HepG2 (cell line): Measurements from ENCODE around the gene ITGA2. TPM values are rescaled to one million over a fixed set of nuclear protein-coding genes. Genes with fewer than 3 reads are reported as not detected.

ENCODE experiments used
- AGO1 ChIP-seq: fragments of 200-400 bp; formaldehyde crosslinking; IDR thresholded peaks from 2 replicates; pipeline ENCODE4 v1.6.1; 2017; ENCODE audit warnings: mild to moderate bottlenecking, low read depth, low read length, moderate library complexity; ENCODE audit not compliant: poor library complexity, severe bottlenecking
- CREB3 ChIP-seq: sonication (generic); formaldehyde crosslinking; IDR thresholded peaks from 2 replicates; pipeline ENCODE4 v1.5.0; 2020; ENCODE audit warnings: missing genetic modification reagents
- CREM ChIP-seq, 2 experiments: sonication (generic) in 1 of 2; formaldehyde crosslinking in 1 of 2; IDR thresholded peaks; 2 replicates each; pipeline versions ENCODE4 v1.4.0 to v1.6.1; 2016 to 2020; ENCODE audit warnings: antibody characterized with exemption in 1 of 2, mild to moderate bottlenecking in 1 of 2, missing genetic modification reagents in 1 of 2
- FOXA3 ChIP-seq: IDR thresholded peaks from 2 replicates; pipeline ENCODE4 v1.6.1; 2016; ENCODE audit warnings: missing genetic modification reagents, missing compliant biosample characterization
- GABPB1 ChIP-seq: IDR thresholded peaks from 2 replicates; pipeline ENCODE4 v1.6.1; 2016; ENCODE audit warnings: mild to moderate bottlenecking, missing genetic modification reagents, moderate library complexity, missing compliant biosample characterization
- GMEB2 ChIP-seq: IDR thresholded peaks from 2 replicates; pipeline ENCODE4 v1.6.1; 2016; ENCODE audit warnings: missing biosample characterization, missing genetic modification reagents, low read depth
- HOXD1 ChIP-seq: sonication (generic); formaldehyde crosslinking; IDR thresholded peaks from 2 replicates; pipeline ENCODE4 v1.5.0; 2020; ENCODE audit warnings: missing genetic modification reagents
- KDM5A ChIP-seq: fragments of 200-600 bp; sonication (generic); IDR thresholded peaks from 2 replicates; pipeline ENCODE4 v1.7.0; 2018; ENCODE audit warnings: antibody characterized with exemption, mild to moderate bottlenecking, low read length, borderline replicate concordance
- MTF1 ChIP-seq: sonication (generic); formaldehyde crosslinking; IDR thresholded peaks from 2 replicates; pipeline ENCODE4 v1.5.0; 2020; ENCODE audit warnings: missing genetic modification reagents
- MYNN ChIP-seq: sonication (generic); formaldehyde crosslinking; IDR thresholded peaks from 2 replicates; pipeline ENCODE4 v1.4.0; 2020; ENCODE audit warnings: mild to moderate bottlenecking, low read depth, missing genetic modification reagents
- PHF21A ChIP-seq: sonication (generic); formaldehyde crosslinking; IDR thresholded peaks from 2 replicates; pipeline ENCODE4 v1.5.0; 2020; ENCODE audit warnings: mild to moderate bottlenecking, missing genetic modification reagents
- SP5 ChIP-seq: IDR thresholded peaks from 2 replicates; pipeline ENCODE4 v1.6.1; 2016; ENCODE audit warnings: low read depth, borderline replicate concordance
- TOPORS ChIP-seq: sonication (generic); formaldehyde crosslinking; IDR thresholded peaks from 2 replicates; pipeline ENCODE4 v1.8.0; 2023; ENCODE audit warnings: mild to moderate bottlenecking, missing genetic modification reagents
- ZFP41 ChIP-seq: sonication (generic); formaldehyde crosslinking; IDR thresholded peaks from 2 replicates; pipeline ENCODE4 v1.4.0; 2020; ENCODE audit warnings: mild to moderate bottlenecking, missing genetic modification reagents, borderline replicate concordance
- ZMYM4 ChIP-seq: sonication (generic); formaldehyde crosslinking; IDR thresholded peaks from 2 replicates; pipeline ENCODE4 v1.8.1; 2023; ENCODE audit warnings: mild to moderate bottlenecking, missing genetic modification reagents
- ZNF143 ChIP-seq: sonication (generic); formaldehyde crosslinking; IDR thresholded peaks from 2 replicates; pipeline ENCODE4 v1.4.0; 2020; ENCODE audit warnings: missing genetic modification reagents
- ZNF180 ChIP-seq: sonication (generic); formaldehyde crosslinking; IDR thresholded peaks from 2 replicates; pipeline ENCODE4 v1.4.0; 2020; ENCODE audit warnings: low read depth, missing genetic modification reagents, borderline replicate concordance
- ZNF562 ChIP-seq: sonication (generic); formaldehyde crosslinking; IDR thresholded peaks from 2 replicates; pipeline ENCODE4 v1.8.0; 2022; ENCODE audit warnings: missing genetic modification reagents, borderline replicate concordance
- ZNF619 ChIP-seq: sonication (generic); formaldehyde crosslinking; IDR thresholded peaks from 2 replicates; pipeline ENCODE4 v1.4.0; 2020; ENCODE audit warnings: mild to moderate bottlenecking, missing genetic modification reagents
- polyA plus RNA-seq, 8 experiments: library from polyadenylated mRNA; depleted of rRNA in 3 of 8; stranded (reverse) in 7 of 8; unstranded in 1 of 8; fragments of >200 nt; fragmentation: Illumina TruSeq in 4 of 8; extraction: Trizol in 4 of 8; gene quantifications; 2 replicates each; pipeline versions ENCODE4 v1.2.1 to v1.2.3, GENCODE V29; 2011 to 2016; ENCODE audit warnings: low read depth in 4 of 8, missing spikeins in 1 of 8, mixed read lengths in 1 of 8; ENCODE audit not compliant: insufficient read depth in 1 of 8
- total RNA-seq, 5 experiments: library from RNA; depleted of rRNA; stranded (reverse); fragments of >200 nt; fragmentation: Illumina TruSeq; extraction: Trizol; gene quantifications; 2 replicates each; pipeline ENCODE4 v1.2.3, GENCODE V29; 2016; ENCODE audit warnings: low read depth in 1 of 5
- TF ChIP-seq, protein P1 (sequence below): sonication (generic); formaldehyde crosslinking; IDR thresholded peaks from 2 replicates; pipeline ENCODE4 v1.4.0; 2020; ENCODE audit warnings: mild to moderate bottlenecking, missing genetic modification reagents
- TF ChIP-seq, protein P2 (sequence below): sonication (generic); formaldehyde crosslinking; IDR thresholded peaks from 2 replicates; pipeline ENCODE4 v1.8.0; 2022; ENCODE audit warnings: mild to moderate bottlenecking, missing genetic modification reagents

The ITGA2 gene
- total and polyA plus RNA-seq, 2 of the 13 experiments (the other 11 are each of a cell fraction or from before 2014, with no cell fraction given) = 15.8 to 58.3 TPM

- no peak for TF ChIP-seq GMEB2 (CRISPR knock-in tag)
- TF ChIP-seq ZNF619 (CRISPR knock-in tag) = no peak
- no peak for TF ChIP-seq CREM (IDR thresholded peaks at IDR 0.05)
- no peak for TF ChIP-seq CREM (CRISPR knock-in tag; IDR thresholded peaks at IDR 0.05)
- no peak for TF ChIP-seq AGO1
- no peak for TF ChIP-seq ZFP41
- no peak for TF ChIP-seq MYNN (CRISPR knock-in tag)
- TF ChIP-seq SP5 (CRISPR knock-in tag) = 0 out of 2 replicates have a peak, but pooled peaks have one; percentile 32
- TF ChIP-seq, protein P1, sequence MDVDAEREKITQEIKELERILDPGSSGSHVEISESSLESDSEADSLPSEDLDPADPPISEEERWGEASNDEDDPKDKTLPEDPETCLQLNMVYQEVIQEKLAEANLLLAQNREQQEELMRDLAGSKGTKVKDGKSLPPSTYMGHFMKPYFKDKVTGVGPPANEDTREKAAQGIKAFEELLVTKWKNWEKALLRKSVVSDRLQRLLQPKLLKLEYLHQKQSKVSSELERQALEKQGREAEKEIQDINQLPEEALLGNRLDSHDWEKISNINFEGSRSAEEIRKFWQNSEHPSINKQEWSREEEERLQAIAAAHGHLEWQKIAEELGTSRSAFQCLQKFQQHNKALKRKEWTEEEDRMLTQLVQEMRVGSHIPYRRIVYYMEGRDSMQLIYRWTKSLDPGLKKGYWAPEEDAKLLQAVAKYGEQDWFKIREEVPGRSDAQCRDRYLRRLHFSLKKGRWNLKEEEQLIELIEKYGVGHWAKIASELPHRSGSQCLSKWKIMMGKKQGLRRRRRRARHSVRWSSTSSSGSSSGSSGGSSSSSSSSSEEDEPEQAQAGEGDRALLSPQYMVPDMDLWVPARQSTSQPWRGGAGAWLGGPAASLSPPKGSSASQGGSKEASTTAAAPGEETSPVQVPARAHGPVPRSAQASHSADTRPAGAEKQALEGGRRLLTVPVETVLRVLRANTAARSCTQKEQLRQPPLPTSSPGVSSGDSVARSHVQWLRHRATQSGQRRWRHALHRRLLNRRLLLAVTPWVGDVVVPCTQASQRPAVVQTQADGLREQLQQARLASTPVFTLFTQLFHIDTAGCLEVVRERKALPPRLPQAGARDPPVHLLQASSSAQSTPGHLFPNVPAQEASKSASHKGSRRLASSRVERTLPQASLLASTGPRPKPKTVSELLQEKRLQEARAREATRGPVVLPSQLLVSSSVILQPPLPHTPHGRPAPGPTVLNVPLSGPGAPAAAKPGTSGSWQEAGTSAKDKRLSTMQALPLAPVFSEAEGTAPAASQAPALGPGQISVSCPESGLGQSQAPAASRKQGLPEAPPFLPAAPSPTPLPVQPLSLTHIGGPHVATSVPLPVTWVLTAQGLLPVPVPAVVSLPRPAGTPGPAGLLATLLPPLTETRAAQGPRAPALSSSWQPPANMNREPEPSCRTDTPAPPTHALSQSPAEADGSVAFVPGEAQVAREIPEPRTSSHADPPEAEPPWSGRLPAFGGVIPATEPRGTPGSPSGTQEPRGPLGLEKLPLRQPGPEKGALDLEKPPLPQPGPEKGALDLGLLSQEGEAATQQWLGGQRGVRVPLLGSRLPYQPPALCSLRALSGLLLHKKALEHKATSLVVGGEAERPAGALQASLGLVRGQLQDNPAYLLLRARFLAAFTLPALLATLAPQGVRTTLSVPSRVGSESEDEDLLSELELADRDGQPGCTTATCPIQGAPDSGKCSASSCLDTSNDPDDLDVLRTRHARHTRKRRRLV (CRISPR knock-in tag) = no peak
- peak; percentile 13; the same call in 1 of the 2 replicates for TF ChIP-seq KDM5A
- TF ChIP-seq CREB3 (CRISPR knock-in tag) = peak; percentile 53; the same call in 1 of the 2 replicates
- TF ChIP-seq ZNF562 = no peak
- TF ChIP-seq FOXA3 (CRISPR knock-in tag) = peak; percentile 22; the same call in 1 of the 2 replicates
- TF ChIP-seq GABPB1 (CRISPR knock-in tag) = peak; percentile 72
- TF ChIP-seq ZNF143 (CRISPR knock-in tag) = no peak
- 0 out of 2 replicates have a peak, but pooled peaks have one; percentile 31 for TF ChIP-seq HOXD1 (CRISPR knock-in tag)
- TF ChIP-seq, protein P2, sequence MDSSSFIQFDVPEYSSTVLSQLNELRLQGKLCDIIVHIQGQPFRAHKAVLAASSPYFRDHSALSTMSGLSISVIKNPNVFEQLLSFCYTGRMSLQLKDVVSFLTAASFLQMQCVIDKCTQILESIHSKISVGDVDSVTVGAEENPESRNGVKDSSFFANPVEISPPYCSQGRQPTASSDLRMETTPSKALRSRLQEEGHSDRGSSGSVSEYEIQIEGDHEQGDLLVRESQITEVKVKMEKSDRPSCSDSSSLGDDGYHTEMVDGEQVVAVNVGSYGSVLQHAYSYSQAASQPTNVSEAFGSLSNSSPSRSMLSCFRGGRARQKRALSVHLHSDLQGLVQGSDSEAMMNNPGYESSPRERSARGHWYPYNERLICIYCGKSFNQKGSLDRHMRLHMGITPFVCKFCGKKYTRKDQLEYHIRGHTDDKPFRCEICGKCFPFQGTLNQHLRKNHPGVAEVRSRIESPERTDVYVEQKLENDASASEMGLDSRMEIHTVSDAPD (CRISPR knock-in tag) = no peak
- no peak for TF ChIP-seq PHF21A
- TF ChIP-seq ZMYM4 (CRISPR knock-in tag) = peak; percentile 70
- TF ChIP-seq MTF1 (CRISPR knock-in tag) = no peak
- no peak for TF ChIP-seq ZNF180
- peak; percentile 29; the same call in 1 of the 2 replicates for TF ChIP-seq TOPORS
Observed at GRCh38 chr5:53109443-53110127, 120.4 kb downstream of the ITGA2 start, which contains the start of gene MOCS2 (continued).
